Thyroid gland (tissue), 4 donors: ENCODE data around the gene RPP14.

ENCODE experiments used
- POLR2A ChIP-seq, 2 donors: fragments of 450-650 bp; IDR thresholded peaks; one replicate each; pipeline ENCODE4 v1.6.1; 2017; ENCODE audit warnings: antibody characterized with exemption in 2 of 2, mild to moderate bottlenecking in 2 of 2, moderate library complexity in 1 of 2
- TF ChIP-seq, protein P1 (sequence below), 6 experiments: fragments of 200-600 bp in 3 of 6; fragments of 450-650 bp in 3 of 6; sonication (generic) in 3 of 6; IDR thresholded peaks; one replicate each; pipeline ENCODE4 v1.5.1; 2016 to 2019; ENCODE audit warnings: antibody characterized with exemption in 6 of 6, mild to moderate bottlenecking in 2 of 6, inconsistent platforms in 1 of 6, moderate library complexity in 1 of 6

GRCh38 chr3:58334506-58334884 is 28.4 kb downstream of the RPP14 start:
- TF ChIP-seq, protein P1, sequence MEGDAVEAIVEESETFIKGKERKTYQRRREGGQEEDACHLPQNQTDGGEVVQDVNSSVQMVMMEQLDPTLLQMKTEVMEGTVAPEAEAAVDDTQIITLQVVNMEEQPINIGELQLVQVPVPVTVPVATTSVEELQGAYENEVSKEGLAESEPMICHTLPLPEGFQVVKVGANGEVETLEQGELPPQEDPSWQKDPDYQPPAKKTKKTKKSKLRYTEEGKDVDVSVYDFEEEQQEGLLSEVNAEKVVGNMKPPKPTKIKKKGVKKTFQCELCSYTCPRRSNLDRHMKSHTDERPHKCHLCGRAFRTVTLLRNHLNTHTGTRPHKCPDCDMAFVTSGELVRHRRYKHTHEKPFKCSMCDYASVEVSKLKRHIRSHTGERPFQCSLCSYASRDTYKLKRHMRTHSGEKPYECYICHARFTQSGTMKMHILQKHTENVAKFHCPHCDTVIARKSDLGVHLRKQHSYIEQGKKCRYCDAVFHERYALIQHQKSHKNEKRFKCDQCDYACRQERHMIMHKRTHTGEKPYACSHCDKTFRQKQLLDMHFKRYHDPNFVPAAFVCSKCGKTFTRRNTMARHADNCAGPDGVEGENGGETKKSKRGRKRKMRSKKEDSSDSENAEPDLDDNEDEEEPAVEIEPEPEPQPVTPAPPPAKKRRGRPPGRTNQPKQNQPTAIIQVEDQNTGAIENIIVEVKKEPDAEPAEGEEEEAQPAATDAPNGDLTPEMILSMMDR (IDR thresholded peaks at IDR 0.05), result no peak
- TF ChIP-seq POLR2A (IDR thresholded peaks at IDR 0.05), result no peak
